ENCODE measurements around the gene AP4M1. TPM values are rescaled to one million over a fixed set of nuclear protein-coding genes. Genes with fewer than 3 reads are reported as not detected.

The AP4M1 gene
- total RNA-seq, 1 donor from 2014 or later, result 12.5 TPM

DNA sequence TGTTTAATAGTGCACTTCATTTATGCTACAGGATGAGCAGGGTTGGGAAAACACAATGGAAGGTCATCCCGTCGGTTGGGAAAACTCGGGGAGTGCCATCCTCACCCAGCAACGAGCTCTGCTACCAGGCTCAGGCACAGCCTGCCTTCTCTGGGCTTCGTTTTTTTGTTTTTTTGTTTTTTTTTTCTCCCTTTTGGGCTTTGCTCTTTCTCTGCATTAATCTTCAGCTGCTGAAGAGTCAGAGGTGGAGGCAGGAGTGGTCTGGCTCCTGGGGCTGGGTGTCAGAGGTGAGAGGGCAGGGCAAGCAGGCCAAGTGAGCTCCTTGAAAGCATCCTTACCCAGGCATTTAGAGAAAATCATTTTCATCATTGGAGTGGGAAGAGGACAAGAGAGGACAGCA is 31.5 kb upstream of the AP4M1 start:
- ChIA-PET CTCF (interaction anchor here (1.1 kb wide), 1 partner anchor 17 kb away, joined by 3 read pairs; no protein-coding TSS in a partner anchor), POLR2A (no interaction called here)
- Mint-ChIP-seq H3K27ac (no peak overlapping the region), H3K4me1 (no peaks in the 10 kb centered on the region), H3K9me3 (peaks cover 20% of the 10 kb centered on the region), H3K36me3 (ENCODE audit: low read depth) (peaks cover 73% of the 10 kb centered on the region), H3K27me3 (no peaks in the 10 kb centered on the region), H3K4me3 (no peak overlapping the region)
- TF ChIP-seq, protein P1, sequence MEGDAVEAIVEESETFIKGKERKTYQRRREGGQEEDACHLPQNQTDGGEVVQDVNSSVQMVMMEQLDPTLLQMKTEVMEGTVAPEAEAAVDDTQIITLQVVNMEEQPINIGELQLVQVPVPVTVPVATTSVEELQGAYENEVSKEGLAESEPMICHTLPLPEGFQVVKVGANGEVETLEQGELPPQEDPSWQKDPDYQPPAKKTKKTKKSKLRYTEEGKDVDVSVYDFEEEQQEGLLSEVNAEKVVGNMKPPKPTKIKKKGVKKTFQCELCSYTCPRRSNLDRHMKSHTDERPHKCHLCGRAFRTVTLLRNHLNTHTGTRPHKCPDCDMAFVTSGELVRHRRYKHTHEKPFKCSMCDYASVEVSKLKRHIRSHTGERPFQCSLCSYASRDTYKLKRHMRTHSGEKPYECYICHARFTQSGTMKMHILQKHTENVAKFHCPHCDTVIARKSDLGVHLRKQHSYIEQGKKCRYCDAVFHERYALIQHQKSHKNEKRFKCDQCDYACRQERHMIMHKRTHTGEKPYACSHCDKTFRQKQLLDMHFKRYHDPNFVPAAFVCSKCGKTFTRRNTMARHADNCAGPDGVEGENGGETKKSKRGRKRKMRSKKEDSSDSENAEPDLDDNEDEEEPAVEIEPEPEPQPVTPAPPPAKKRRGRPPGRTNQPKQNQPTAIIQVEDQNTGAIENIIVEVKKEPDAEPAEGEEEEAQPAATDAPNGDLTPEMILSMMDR (IDR thresholded peaks at IDR 0.05), result no peak
- DNase-seq (no peak), ATAC-seq (ENCODE audit: low read depth) (no peak)
- intact Hi-C loops (cut with micrococcal nuclease), result no loop called here

DNA sequence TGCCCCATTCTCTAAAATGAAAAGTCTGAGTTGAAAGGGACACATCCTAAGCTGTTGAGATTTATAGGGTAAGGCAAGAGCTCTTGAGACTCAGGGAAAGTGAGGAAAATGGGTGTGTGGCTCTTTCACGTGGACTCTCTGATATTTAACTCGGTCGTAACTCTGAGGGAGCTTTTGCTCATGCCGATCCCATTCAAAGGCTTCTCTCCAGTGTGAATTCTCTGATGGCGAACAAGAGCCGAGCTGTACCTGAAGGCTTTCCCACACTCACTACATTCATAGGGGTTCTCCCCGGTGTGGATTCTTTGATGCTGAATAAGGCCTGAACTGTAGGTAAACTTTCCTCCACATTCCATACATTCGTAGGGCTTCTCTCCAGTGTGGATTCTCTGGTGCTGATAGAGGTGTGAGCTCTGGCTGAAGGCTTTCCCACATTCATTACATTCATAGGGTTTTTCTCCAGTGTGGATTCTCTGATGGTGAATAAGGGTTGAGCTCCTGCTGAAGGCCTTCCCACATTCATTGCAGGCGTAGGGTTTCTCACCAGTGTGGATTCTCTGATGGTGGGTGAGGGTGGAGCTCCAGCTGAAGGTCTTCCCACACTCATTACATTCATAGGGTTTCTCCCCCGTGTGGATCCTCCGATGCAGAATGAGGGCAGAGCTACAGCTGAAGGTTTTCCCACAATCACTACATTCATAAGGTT is 30.3 kb upstream of the AP4M1 start:
- intact Hi-C loops (cut with micrococcal nuclease), result no loop called here
- DNase-seq (no peak), ATAC-seq (ENCODE audit: low read depth) (no peak)
- Mint-ChIP-seq H3K4me3 (no peak overlapping the region), H3K4me1 (no peaks in the 10 kb centered on the region), H3K27ac (no peak overlapping the region), H3K9me3 (peaks cover 20% of the 10 kb centered on the region), H3K27me3 (no peaks in the 10 kb centered on the region), H3K36me3 (ENCODE audit: low read depth) (peaks cover 76% of the 10 kb centered on the region)
- POLR2A ChIA-PET, result interaction anchor here (0.7 kb wide), 1 partner anchor 12 kb away, joined by 3 read pairs; no protein-coding TSS in a partner anchor
- TF ChIP-seq, protein P1 (IDR thresholded peaks at IDR 0.05), result no peak
- CTCF ChIA-PET, result interaction anchor here (1.4 kb wide), 1 partner anchor 91 kb away, joined by 3 read pairs; no protein-coding TSS in a partner anchor

DNA sequence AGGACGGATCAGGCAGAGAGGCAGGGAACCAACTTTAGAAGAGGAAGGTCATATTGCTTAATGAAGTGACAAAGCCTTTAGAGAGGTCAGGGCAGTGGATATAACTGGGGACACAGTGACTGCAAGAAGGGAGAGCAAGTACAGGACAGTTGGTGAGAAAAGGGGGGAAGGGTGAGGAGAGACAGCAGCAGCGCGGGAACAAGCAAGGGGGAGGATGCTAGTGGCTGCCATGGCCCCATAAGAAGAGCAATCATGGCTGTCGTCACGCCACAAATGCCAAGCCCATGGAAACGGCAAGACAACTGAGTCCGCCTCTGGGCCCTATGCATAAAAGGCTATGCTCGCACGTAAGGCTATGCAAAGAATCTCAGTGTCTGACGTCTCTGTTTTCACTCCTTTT is 29.0 kb upstream of the AP4M1 start:
- ChIA-PET CTCF (no interaction called here), POLR2A (interaction anchor here (0.6 kb wide), 1 partner anchor 87 kb away, joined by 5 read pairs; no protein-coding TSS in a partner anchor)
- DNase-seq (no peak), ATAC-seq (ENCODE audit: low read depth) (no peak)
- Mint-ChIP-seq H3K27me3 (no peaks in the 10 kb centered on the region), H3K27ac (no peak overlapping the region), H3K36me3 (ENCODE audit: low read depth) (peaks cover 83% of the 10 kb centered on the region), H3K4me3 (no peak overlapping the region), H3K4me1 (peaks cover 3% of the 10 kb centered on the region), H3K9me3 (peaks cover 20% of the 10 kb centered on the region)
- TF ChIP-seq, protein P1 (IDR thresholded peaks at IDR 0.05), result no peak
- intact Hi-C loops (cut with micrococcal nuclease), result no loop called here

DNA sequence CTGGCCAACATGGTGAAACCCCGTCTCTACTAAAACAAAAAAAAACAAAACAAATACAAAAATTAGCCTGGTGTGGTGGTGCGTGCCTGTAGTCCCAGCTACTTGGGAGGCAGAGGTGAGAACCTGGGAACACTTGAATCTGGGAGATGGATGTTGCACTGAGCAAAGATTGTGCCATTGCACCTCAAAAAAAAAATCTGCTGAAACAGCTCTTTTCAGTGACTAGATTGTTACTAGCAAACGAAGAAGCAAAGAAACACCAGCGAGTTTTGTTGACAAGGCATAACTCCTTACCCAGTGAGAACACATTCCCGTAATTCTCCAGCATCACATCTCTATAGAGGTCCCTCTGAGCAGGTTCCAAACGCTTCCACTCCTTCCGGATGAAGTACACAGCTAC is 26.6 kb upstream of the AP4M1 start:
- Mint-ChIP-seq H3K4me1 (peaks cover 3% of the 10 kb centered on the region), H3K36me3 (ENCODE audit: low read depth) (peaks cover 84% of the 10 kb centered on the region)
- intact Hi-C loops (cut with micrococcal nuclease), result no loop called here

DNA sequence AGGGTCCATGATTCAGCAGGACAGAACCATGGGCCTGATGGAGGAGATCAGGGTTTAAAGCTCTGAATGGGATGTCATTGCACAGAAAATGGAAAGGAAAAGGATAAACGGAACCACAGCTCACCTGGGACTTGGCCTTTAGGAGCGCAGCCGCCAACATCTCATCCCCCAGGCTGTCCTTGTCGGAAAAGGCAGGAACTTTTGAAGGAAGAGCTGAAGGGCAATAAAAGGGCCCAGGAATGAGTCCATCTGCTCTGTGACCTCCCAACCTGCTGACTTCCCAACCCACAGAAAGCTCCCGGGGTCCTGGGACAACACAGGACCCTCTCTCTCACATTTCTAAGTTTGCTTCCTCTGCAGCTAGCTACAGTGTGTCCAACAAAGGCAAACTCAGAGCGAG is 26.0 kb upstream of the AP4M1 start:
- TF ChIP-seq, protein P1 (IDR thresholded peaks at IDR 0.05), result no peak
- Mint-ChIP-seq H3K36me3 (ENCODE audit: low read depth) (peaks cover 79% of the 10 kb centered on the region), H3K27me3 (no peaks in the 10 kb centered on the region), H3K9me3 (peaks cover 17% of the 10 kb centered on the region), H3K4me1 (peaks cover 8% of the 10 kb centered on the region), H3K27ac (no peak overlapping the region), H3K4me3 (no peak overlapping the region)
- ATAC-seq (ENCODE audit: low read depth) (no peak), DNase-seq (no peak)
- intact Hi-C loops (cut with micrococcal nuclease), result no loop called here
- CTCF ChIA-PET, result no interaction called here
- POLR2A ChIA-PET, result interaction anchor here (0.6 kb wide), 1 partner anchor 59 kb away, joined by 3 read pairs; no protein-coding TSS in a partner anchor

More for the DNA sequence above, 26.6 kb upstream of the AP4M1 start:
- ChIA-PET POLR2A (no interaction called here), CTCF (no interaction called here)
- DNase-seq (no peak), ATAC-seq (ENCODE audit: low read depth) (no peak)
- Mint-ChIP-seq H3K9me3 (peaks cover 20% of the 10 kb centered on the region), H3K27ac (no peak overlapping the region), H3K4me3 (no peak overlapping the region), H3K27me3 (no peaks in the 10 kb centered on the region)
- TF ChIP-seq, protein P1 (IDR thresholded peaks at IDR 0.05), result no peak

Measured in activated B cell treated with CpG ODN at 0.5 μM for 24 hours (primary cell).